Stimulated activated CD8-positive, alpha-beta memory T cell treated with anti-CD3 and anti-CD28 coated beads, Interleukin-15, amount 100 ng/mL, for 24 hours (primary cell): ENCODE results near the gene MTFR2.
"Not testable (repeated sequence)": the region's sequence is repeated elsewhere in the genome, so short reads cannot be mapped to it uniquely, and the experiment has no call there.

Experiments
- DNase-seq: peaks from one replicate; pipeline ENCODE4 v3.0.0-alpha.2; 2020; ENCODE audit warnings: low read depth

MTFR2 gene

GRCh38 chr6:136232701-136233100 lies 17.4 kb downstream of the MTFR2 start:
- DNase-seq: no peak

GRCh38 chr6:136230219-136230853 lies 19.8 kb downstream of the MTFR2 start:
- DNase-seq: no peak

GRCh38 chr6:136228814-136229213 lies 21.3 kb downstream of the MTFR2 start:
- DNase-seq: no peak

- no peak for DNase-seq
Measured at GRCh38 chr6:136226674-136227377, 23.3 kb downstream of the MTFR2 start.

- DNase-seq: peak; percentile 26
Measured at GRCh38 chr6:136226027-136226673, 24.0 kb downstream of the MTFR2 start.

GRCh38 chr6:136225496-136225895 lies 24.6 kb downstream of the MTFR2 start:
- DNase-seq: no peak

GRCh38 chr6:136224974-136225373 lies 25.1 kb downstream of the MTFR2 start:
- not testable (repeated sequence) for DNase-seq

- DNase-seq: no peak
Measured at GRCh38 chr6:136216503-136217401, 33.4 kb downstream of the MTFR2 start.

- no peak for DNase-seq
Measured at GRCh38 chr6:136213853-136214252, 36.3 kb downstream of the MTFR2 start.

GRCh38 chr6:136213012-136213539 lies 37.0 kb downstream of the MTFR2 start:
- DNase-seq: no peak

- no peak for DNase-seq
Measured at GRCh38 chr6:136212608-136213007, 37.5 kb downstream of the MTFR2 start.

- no peak for DNase-seq
Measured at GRCh38 chr6:136210398-136211165, 39.5 kb downstream of the MTFR2 start.

GRCh38 chr6:136209496-136209895 lies 40.6 kb downstream of the MTFR2 start:
- DNase-seq: no peak

- DNase-seq: no peak
Measured at GRCh38 chr6:136208783-136209182, 41.3 kb downstream of the MTFR2 start.

GRCh38 chr6:136201732-136202131 lies 48.4 kb downstream of the MTFR2 start:
- no peak for DNase-seq

GRCh38 chr6:136192902-136193301 lies 57.2 kb downstream of the MTFR2 start:
- no peak for DNase-seq

- no peak for DNase-seq
Measured at GRCh38 chr6:136191606-136192312, 58.4 kb downstream of the MTFR2 start.

- no peak for DNase-seq
Measured at GRCh38 chr6:136189104-136189503, 61.0 kb downstream of the MTFR2 start.

GRCh38 chr6:136188486-136188885 lies 61.6 kb downstream of the MTFR2 start:
- DNase-seq: no peak

- no peak for DNase-seq
Measured at GRCh38 chr6:136186363-136186762, 63.7 kb downstream of the MTFR2 start.

GRCh38 chr6:136184738-136185137 lies 65.4 kb downstream of the MTFR2 start:
- no peak for DNase-seq
